K562 (cell line): Measurements from ENCODE around the gene PRSS57. TPM values are rescaled to one million over a fixed set of nuclear protein-coding genes. Genes with fewer than 3 reads are reported as not detected.

ENCODE experiments used
- ATAC-seq: fragments of 200-7000 bp; cut with Tn5 transposase; 3 replicates; pipeline ENCODE4 v1.9.1; 2020; ENCODE audit warnings: moderate library complexity
- BruUV-seq: library from RNA; stranded (reverse); fragments of 400-500 nt; replicated peaks from 2 replicates; lab custom pipeline; 2021; lab: Mats Ljungman, UMichigan
- CTCF ChIA-PET: fragments of 300-600 bp; formaldehyde crosslinking; extraction: SDS; loops from one replicate; lab custom pipeline; 2021; ENCODE audit warnings: low intra/inter-chr PET ratio; lab: Yijun Ruan, JAX
- POLR2A ChIA-PET: fragments of 300-600, 350-650 bp; sonication (Branson Sonifier 250); formaldehyde crosslinking; extraction: SDS; loops from one replicate; lab custom pipeline; 2021; ENCODE audit warnings: antibody characterized with exemption, inconsistent platforms; lab: Yijun Ruan, JAX
- DNase-seq, 4 experiments: peaks; one replicate each; pipeline versions ENCODE4 v3.0.0 to v3.0.0-alpha.2; 2011 to 2018; ENCODE audit warnings: low spot score in 3 of 4, mixed read lengths in 3 of 4; ENCODE audit errors: extremely low read depth in 1 of 4
- FAIRE-seq: peaks from 2 replicates; lab custom pipeline; 2011; peaks lifted over from hg19 to GRCh38; lab: Jason Lieb, UNC
- H2AFZ ChIP-seq: 2 replicates; pipeline ENCODE4 v1.6.0; 2011; ENCODE audit warnings: low read depth, low read length, control low read depth, inconsistent platforms
- H3K27ac ChIP-seq: fragments of 200-600 bp; 3 replicates; pipeline ENCODE4 v1.8.0; 2011; ENCODE audit warnings: low read depth, mild to moderate bottlenecking, control low read depth, inconsistent platforms, low read length, moderate library complexity, mixed read lengths; ENCODE audit errors: extremely low read depth
- H3K27me3 ChIP-seq, 2 experiments: fragments of 300-600 bp in 1 of 2; 2 replicates in 1 of 2; 3 replicates in 1 of 2; pipeline versions ENCODE4 v1.6.0 to v1.8.0; 2011; ENCODE audit warnings: inconsistent platforms in 2 of 2, low read length in 2 of 2, mild to moderate bottlenecking in 1 of 2, mixed read lengths in 1 of 2, moderate library complexity in 1 of 2; ENCODE audit not compliant: control insufficient read depth in 2 of 2, insufficient read depth in 2 of 2
- H3K36me3 ChIP-seq: fragments of 300-600 bp; 3 replicates; pipeline ENCODE4 v1.8.0; 2011; ENCODE audit warnings: mild to moderate bottlenecking, low read length, inconsistent platforms; ENCODE audit not compliant: control insufficient read depth, insufficient read depth
- H3K4me1 ChIP-seq, 2 experiments: fragments of 200-600 bp in 1 of 2; replicated peaks in 1 of 2; 2 replicates in 1 of 2; 3 replicates in 1 of 2; pipeline versions ENCODE4 v1.5.1 to v1.8.0; 2011; ENCODE audit warnings: inconsistent platforms in 2 of 2, low read length in 2 of 2, mild to moderate bottlenecking in 1 of 2, mixed read lengths in 1 of 2, moderate library complexity in 1 of 2; ENCODE audit not compliant: control insufficient read depth in 2 of 2, insufficient read depth in 2 of 2
- H3K4me2 ChIP-seq: 2 replicates; pipeline ENCODE4 v1.6.1; 2011; ENCODE audit warnings: low read length, control low read depth, inconsistent platforms, mixed read lengths; ENCODE audit not compliant: insufficient read depth
- H3K4me3 ChIP-seq: fragments of 200-600 bp; sonication (generic), shearing (Covaris generic); 2 replicates; pipeline ENCODE4 v1.5.1; 2016; ENCODE audit warnings: control low read depth, inconsistent platforms
- H3K79me2 ChIP-seq: fragments of 200-600 bp; 3 replicates; pipeline ENCODE4 v1.8.0; 2011; ENCODE audit warnings: low read length, inconsistent platforms; ENCODE audit not compliant: control insufficient read depth, insufficient read depth
- H3K9ac ChIP-seq, 2 experiments: 2 replicates each; pipeline versions ENCODE4 v1.6.0 to v1.6.1; 2011; ENCODE audit warnings: low read depth in 2 of 2, low read length in 2 of 2, control low read depth in 1 of 2, inconsistent platforms in 1 of 2, mild to moderate bottlenecking in 1 of 2, mixed read lengths in 1 of 2; ENCODE audit not compliant: insufficient read depth in 1 of 2
- H3K9me1 ChIP-seq: one replicate; pipeline ENCODE4 v1.6.0; 2011; ENCODE audit warnings: inconsistent platforms, mild to moderate bottlenecking, low read length, moderate library complexity; ENCODE audit not compliant: control insufficient read depth, insufficient read depth
- H3K9me3 ChIP-seq: replicated peaks from 2 replicates; pipeline ENCODE4 v1.5.1; 2011; ENCODE audit warnings: low read depth, low read length, inconsistent platforms; ENCODE audit not compliant: control insufficient read depth, insufficient read depth
- H4K20me1 ChIP-seq: replicated peaks from 2 replicates; pipeline ENCODE4 v1.6.1; 2011; ENCODE audit warnings: low read length, inconsistent platforms, mixed read lengths; ENCODE audit not compliant: control insufficient read depth, insufficient read depth
- CBFB ChIP-seq: sonication (generic); formaldehyde crosslinking; IDR thresholded peaks from 2 replicates; pipeline ENCODE4 v1.4.0; 2020; ENCODE audit warnings: mild to moderate bottlenecking, missing genetic modification reagents
- GTF2E2 ChIP-seq: fragments of 200-800 bp; sonication (Bioruptor generic); IDR thresholded peaks from 2 replicates; pipeline ENCODE4 v1.6.1; 2016; ENCODE audit warnings: missing genetic modification characterization, missing compliant biosample characterization
- L3MBTL2 ChIP-seq: fragments of 450-650 bp; IDR thresholded peaks from 2 replicates; pipeline ENCODE4 v1.6.1; 2016; ENCODE audit warnings: mild to moderate bottlenecking, moderate library complexity
- POLR3A ChIP-seq: IDR thresholded peaks from 2 replicates; pipeline ENCODE4 v1.6.1; 2011; ENCODE audit warnings: borderline replicate concordance, mild to moderate bottlenecking, moderate library complexity; ENCODE audit not compliant: insufficient read length, insufficient read depth; ENCODE audit errors: extremely low read depth
- ZNF140 ChIP-seq: fragments of 250-450 bp; sonication (Bioruptor Pico); IDR thresholded peaks from 2 replicates; pipeline ENCODE4 v1.8.0; 2021; ENCODE audit warnings: moderate library complexity, mild to moderate bottlenecking, inconsistent platforms
- ZNF57 ChIP-seq: fragments of 450-650 bp; formaldehyde crosslinking; IDR thresholded peaks from 2 replicates; pipeline ENCODE4 v1.4.0; 2020; ENCODE audit warnings: mild to moderate bottlenecking, moderate library complexity
- WGBS: fragments of 100-300 bp; shearing (Covaris generic); methylation state at CpG from one replicate; pipeline ENCODE4 v1.1.6; 2016; ENCODE audit warnings: low coverage, mixed read lengths; ENCODE audit not compliant: insufficient coverage; ENCODE audit errors: missing lambda C conversion rate; 5-methylcytosine and 5-hydroxymethylcytosine counted together
- in situ Hi-C: fragments of 300-500 bp; cut with MboI; formaldehyde crosslinking; loops from 4 replicates; pipeline ENCODE4 v1.15.0; 2018; ENCODE audit warnings: inconsistent platforms, mixed read lengths
- intact Hi-C: fragments of 100-400 bp; cut with micrococcal nuclease; formaldehyde crosslinking; loops from 2 replicates; pipeline ENCODE4 v1.14.2; 2022
- polyA plus RNA-seq, 8 experiments: library from polyadenylated mRNA; depleted of rRNA in 4 of 8; stranded (reverse) in 5 of 8; unstranded in 3 of 8; fragments of >200 nt; fragmentation: Nextera tagmentation in 2 of 8; fragmentation: Illumina TruSeq in 1 of 8; extraction: Ambion mirVana in 2 of 8; extraction: Trizol in 1 of 8; gene quantifications; 2 replicates each; pipeline versions ENCODE4 v1.2.1 to v1.2.3, GENCODE V29; 2011 to 2014; ENCODE audit warnings: inconsistent platforms in 1 of 8, missing spikeins in 1 of 8
- total RNA-seq, 7 experiments: library from RNA; depleted of rRNA in 6 of 7; stranded (reverse); fragments of >200 nt in 6 of 7; fragmentation: Illumina TruSeq in 2 of 7; extraction: Trizol in 2 of 7; gene quantifications; 2 replicates each; pipeline versions ENCODE4 v1.2.1 to v1.2.3, GENCODE V29; 2011 to 2021; ENCODE audit warnings: low replicate concordance in 1 of 7
- TF ChIP-seq, protein P1 (sequence below), 2 experiments: IDR thresholded peaks; 2 replicates each; pipeline ENCODE4 v1.6.1; 2012; ENCODE audit warnings: improper control_type of control experiment in 2 of 2, low read depth in 2 of 2, low read length in 2 of 2, borderline replicate concordance in 1 of 2
- TF ChIP-seq, protein P2 (sequence below): fragments of 250-450 bp; sonication (Bioruptor Pico); IDR thresholded peaks from 2 replicates; pipeline ENCODE4 v1.4.0; 2020
- TF ChIP-seq, protein P3 (sequence below): sonication (generic); formaldehyde crosslinking; IDR thresholded peaks from 2 replicates; pipeline ENCODE4 v1.8.1; 2023; ENCODE audit warnings: mild to moderate bottlenecking, missing genetic modification reagents

Gene PRSS57
- total and polyA plus RNA-seq, 9 of the 15 experiments (the other 6 are each of a cell fraction or from before 2014, with no cell fraction given): 0.06 to 2.5 (median 1.3) TPM; not detected in 3

DNA sequence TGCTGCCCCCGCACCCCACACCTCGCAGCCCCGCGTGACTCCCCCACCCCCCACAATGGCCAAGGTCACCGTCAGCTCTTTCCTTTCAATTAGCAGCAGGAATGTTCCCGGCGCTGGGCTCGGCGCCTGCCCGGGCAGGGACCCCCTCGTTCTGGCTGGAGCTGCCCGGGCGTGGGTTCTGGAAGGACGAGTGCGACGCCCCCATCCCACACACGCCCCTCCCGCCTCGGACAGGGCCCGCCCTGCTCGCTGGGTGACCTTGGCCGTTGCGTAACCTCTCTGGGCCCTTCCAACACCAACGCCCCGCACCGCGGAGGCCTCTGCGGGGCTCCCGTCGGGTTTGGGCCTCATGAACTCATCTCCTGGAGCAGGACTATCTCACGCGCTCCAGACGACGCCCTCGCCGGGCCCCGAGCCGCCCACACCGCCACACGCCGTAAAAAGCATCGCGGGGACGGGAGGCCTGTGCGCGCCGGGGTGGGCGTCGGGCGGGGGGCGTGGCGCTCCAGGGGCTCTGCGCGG is 23.8 kb upstream of the PRSS57 start:
- Histone ChIP-seq H3K27me3 (no peaks in the 10 kb centered on the region), H3K4me2 (no peak overlapping the region), H3K9ac (no peak overlapping the region), H4K20me1 (no peaks in the 10 kb centered on the region), H3K27ac (no peak overlapping the region), H3K9me1 (no peaks in the 10 kb centered on the region), H3K9me3 (no peaks in the 10 kb centered on the region; the same call in 1 of the 2 replicates), H3K36me3 (no peaks in the 10 kb centered on the region), H3K4me1 (peaks cover 0 to 46% of the 10 kb centered on the region in 2 experiments; a peak in 2 of 5 replicates), H3K79me2 (no peaks in the 10 kb centered on the region), H3K4me3 (no peak overlapping the region), H2AFZ (no peak overlapping the region)
- peak; percentile 50 for ATAC-seq
- DNase-seq: peak; percentile 38 to 49 (median 46)
- intact Hi-C loops (no loop called here), in situ Hi-C loops (no loop called here)
- ChIA-PET POLR2A (interaction anchor here (0.6 to 1.4 kb wide), 2 partner anchors 9 to 227 kb away, joined by 3 to 5 read pairs; no protein-coding TSS in a partner anchor), CTCF (interaction anchor here (0.7 kb wide), 1 partner anchor 10 kb away, joined by 3 read pairs; no protein-coding TSS in a partner anchor)
- 9% methylated on average over 19 of the region's 54 CpGs for WGBS
- no peak for FAIRE-seq
- no TSS peak for BruUV-seq
- TF ChIP-seq L3MBTL2 (peak; percentile 20; the same call in 1 of the 2 replicates), CBFB (CRISPR knock-in tag) (no peak), POLR3A (no peak), ZNF140 (CRISPR knock-in tag) (no peak), ZNF57 (CRISPR knock-in tag) (no peak), GTF2E2 (tag) (no peak)
- TF ChIP-seq, protein P1, sequence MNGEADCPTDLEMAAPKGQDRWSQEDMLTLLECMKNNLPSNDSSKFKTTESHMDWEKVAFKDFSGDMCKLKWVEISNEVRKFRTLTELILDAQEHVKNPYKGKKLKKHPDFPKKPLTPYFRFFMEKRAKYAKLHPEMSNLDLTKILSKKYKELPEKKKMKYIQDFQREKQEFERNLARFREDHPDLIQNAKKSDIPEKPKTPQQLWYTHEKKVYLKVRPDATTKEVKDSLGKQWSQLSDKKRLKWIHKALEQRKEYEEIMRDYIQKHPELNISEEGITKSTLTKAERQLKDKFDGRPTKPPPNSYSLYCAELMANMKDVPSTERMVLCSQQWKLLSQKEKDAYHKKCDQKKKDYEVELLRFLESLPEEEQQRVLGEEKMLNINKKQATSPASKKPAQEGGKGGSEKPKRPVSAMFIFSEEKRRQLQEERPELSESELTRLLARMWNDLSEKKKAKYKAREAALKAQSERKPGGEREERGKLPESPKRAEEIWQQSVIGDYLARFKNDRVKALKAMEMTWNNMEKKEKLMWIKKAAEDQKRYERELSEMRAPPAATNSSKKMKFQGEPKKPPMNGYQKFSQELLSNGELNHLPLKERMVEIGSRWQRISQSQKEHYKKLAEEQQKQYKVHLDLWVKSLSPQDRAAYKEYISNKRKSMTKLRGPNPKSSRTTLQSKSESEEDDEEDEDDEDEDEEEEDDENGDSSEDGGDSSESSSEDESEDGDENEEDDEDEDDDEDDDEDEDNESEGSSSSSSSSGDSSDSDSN (IDR thresholded peaks at IDR 0.05; ENCODE audit: borderline replicate concordance in 1 of 2, low read depth in 2 of 2, low read length in 2 of 2): peak in 1 of 2 experiments; percentile 74; a peak in 1 of 4 replicates
- TF ChIP-seq, protein P2, sequence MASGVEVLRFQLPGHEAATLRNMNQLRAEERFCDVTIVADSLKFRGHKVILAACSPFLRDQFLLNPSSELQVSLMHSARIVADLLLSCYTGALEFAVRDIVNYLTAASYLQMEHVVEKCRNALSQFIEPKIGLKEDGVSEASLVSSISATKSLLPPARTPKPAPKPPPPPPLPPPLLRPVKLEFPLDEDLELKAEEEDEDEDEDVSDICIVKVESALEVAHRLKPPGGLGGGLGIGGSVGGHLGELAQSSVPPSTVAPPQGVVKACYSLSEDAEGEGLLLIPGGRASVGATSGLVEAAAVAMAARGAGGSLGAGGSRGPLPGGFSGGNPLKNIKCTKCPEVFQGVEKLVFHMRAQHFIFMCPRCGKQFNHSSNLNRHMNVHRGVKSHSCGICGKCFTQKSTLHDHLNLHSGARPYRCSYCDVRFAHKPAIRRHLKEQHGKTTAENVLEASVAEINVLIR (CRISPR knock-in tag): no peak
- TF ChIP-seq, protein P3, sequence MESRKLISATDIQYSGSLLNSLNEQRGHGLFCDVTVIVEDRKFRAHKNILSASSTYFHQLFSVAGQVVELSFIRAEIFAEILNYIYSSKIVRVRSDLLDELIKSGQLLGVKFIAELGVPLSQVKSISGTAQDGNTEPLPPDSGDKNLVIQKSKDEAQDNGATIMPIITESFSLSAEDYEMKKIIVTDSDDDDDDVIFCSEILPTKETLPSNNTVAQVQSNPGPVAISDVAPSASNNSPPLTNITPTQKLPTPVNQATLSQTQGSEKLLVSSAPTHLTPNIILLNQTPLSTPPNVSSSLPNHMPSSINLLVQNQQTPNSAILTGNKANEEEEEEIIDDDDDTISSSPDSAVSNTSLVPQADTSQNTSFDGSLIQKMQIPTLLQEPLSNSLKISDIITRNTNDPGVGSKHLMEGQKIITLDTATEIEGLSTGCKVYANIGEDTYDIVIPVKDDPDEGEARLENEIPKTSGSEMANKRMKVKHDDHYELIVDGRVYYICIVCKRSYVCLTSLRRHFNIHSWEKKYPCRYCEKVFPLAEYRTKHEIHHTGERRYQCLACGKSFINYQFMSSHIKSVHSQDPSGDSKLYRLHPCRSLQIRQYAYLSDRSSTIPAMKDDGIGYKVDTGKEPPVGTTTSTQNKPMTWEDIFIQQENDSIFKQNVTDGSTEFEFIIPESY (CRISPR knock-in tag): peak; percentile 67
